Stimulated activated CD8-positive, alpha-beta memory T cell treated with anti-CD3 and anti-CD28 coated beads, Interleukin-7, amount 100 ng/mL, for 4 hours (primary cell): ENCODE measurements around the gene HYAL3.
"Not testable (repeated sequence)": the region's sequence is repeated elsewhere in the genome, so short reads cannot be mapped to it uniquely, and the experiment has no call there.

Experiments
- DNase-seq, 2 donors: peaks; one replicate each; pipeline ENCODE4 v3.0.0-alpha.2; 2020; ENCODE audit warnings: low read depth in 2 of 2

HYAL3 gene

DNA sequence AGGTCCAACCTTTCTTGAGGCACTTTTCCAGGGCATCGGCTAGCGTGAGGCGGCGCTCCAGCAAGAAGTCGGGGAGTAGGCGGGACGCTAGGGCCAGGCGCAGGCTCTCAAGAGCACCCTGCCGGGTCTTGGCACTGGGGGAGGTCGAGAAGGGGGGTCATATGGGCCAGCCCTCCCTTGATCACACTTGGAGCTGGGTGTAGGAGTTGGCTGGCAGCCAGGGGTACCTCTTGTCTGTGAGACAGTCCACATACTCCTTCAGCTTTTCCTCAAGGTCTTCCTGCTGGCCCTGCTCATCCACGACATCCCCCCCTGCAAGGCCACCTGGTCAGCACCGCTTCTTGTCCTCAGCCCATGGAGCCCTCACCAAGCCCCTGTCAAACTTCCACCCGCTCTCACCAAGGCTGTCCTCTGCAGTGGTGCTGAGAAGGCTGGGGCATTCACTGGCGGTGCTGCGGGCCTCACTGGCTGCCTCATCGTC, 9.0 kb downstream of the HYAL3 start:
- DNase-seq = no peak

GRCh38 chr3:50289130-50289529, 10.1 kb downstream of the HYAL3 start:
- DNase-seq = no peak

DNA sequence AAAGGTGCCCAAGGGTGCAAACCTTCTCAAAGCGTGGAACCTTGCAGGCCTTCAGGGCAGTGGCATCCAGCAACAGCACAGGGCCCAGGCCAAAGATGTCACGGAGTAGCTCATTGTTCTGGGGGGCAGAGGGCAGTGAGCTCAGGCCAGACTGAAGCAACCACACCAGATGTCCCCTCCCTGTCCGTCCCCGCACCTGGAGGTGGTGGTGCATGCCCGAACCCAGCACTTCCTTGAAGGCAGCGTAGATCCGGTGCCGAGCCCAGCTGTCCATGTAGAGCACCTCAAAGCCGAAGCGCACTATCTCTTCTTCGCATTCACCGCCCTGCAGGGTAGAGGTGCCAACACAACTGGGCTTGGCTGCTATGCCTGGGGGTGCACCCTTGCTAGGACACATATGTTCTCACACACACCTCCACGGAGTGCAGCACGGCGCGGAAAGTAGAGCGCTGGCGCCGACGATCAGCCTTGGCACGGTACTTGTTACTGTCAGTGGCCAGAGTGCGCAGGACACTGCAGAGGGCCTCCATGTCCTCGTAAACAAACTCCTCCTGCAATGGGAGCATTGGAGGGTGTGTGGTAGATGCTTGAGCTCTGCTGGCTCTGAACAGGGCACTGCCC, 10.7 kb downstream of the HYAL3 start:
- no peak for DNase-seq

GRCh38 chr3:50287262-50287661, 11.9 kb downstream of the HYAL3 start:
- DNase-seq = no peak

DNA sequence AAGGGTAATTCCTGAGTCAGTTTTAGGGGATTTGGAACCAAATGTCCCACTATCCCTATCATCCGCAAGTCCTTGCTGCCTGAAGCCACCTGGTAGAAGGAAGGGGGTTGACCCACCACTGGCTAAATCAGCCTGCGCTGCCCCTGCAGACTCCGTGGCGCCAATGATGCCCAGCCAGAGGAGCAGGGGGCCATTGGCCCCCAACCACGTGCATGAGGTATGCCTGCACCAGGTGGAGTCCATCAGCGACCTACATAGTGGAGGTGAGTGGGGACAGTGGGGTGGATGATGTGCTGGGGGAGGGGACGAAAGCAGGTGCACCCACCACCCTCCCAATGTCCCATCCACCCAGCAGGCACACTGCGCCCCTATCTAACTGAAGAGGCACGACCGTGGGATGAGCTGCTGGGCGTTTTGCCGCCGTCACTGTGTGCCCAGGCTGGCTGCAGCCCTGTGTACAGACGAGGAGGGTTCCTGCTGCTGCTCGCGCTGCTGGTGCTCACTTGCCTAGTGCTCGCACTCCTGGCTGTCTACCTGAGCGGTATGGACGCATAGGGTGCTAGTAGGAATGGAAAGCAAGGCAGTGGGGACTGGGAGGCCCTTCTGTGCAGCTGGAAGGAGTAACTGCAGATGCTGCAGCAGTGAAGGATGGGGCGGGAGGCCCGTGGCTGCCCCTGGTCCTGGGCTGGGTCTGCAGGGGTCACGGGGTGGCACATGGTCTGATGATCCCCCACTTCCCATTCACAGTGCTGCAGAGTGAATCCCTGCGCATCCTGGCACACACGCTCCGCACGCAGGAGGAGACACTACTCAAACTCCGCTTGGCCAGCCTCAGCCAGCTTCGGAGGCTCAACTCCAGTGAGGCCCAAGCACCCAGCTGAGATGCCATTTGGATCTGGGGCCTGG, 12.6 kb downstream of the HYAL3 start:
- no peak for DNase-seq

DNA sequence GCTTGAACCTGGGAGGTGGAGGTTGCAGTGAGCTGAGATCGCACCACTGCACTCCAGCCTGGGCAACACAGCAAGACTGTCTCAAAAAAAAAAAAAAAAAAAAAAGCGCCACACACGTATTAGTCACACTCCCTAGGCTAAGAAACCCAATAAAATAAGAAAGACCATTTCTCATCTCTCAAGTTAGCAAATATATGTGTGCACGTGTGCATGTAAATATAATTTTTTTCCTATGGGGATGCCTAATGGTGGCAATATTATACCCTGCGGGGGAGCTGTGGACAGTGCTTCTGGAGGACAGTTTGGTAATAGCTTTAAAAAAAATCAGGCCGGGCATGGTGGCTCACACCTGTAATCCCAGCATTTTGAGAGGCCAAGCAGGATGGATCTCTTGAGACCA, 15.1 kb downstream of the HYAL3 start:
- not testable (repeated sequence) for DNase-seq

GRCh38 chr3:50279255-50280016, 19.8 kb downstream of the HYAL3 start:
- no peak for DNase-seq

GRCh38 chr3:50278880-50279224, 20.4 kb downstream of the HYAL3 start, which contains the start of gene LSMEM2:
Gene LSMEM2, plus strand, starts transcription at chr3:50279087. Its CDS starts 27 bp downstream, at chr3:50279114.
- DNase-seq = no peak

DNA sequence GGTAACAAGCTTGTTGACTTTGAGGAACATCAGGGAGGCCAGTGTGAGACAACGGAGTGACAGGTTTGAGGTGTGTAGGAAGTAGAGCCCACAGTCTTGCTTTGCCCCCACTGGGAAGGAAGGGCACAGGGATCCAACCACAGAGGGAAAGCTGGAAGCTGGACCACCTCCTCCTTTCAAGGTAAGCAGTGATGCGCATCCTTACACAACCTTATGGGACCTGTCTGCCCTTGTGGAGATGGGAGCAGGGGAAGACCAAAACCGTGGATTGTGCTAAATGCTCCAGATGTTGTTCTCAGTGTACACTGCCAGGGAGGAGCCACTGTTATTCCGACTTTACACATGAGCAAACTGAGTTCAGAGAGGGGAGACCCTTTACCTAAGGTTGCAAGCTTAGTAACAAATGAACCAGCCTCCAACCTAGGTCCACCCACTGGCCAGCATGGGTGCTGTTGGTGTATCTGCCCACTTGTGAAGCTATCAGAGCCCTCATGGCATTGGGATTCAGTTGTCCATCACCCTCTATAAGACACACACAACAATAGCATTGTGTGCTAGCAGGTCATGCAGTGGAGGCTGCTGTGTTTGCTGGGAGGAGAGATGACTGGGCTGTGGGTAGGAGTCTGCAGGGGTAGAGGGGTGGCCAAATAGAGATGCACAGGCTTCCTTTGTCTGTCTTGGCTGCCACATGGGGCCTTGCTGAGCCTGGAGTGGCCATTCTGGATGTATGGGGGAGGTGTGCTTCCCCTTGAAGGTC, 20.9 kb downstream of the HYAL3 start:
- DNase-seq = no peak

GRCh38 chr3:50276762-50277101, 22.5 kb downstream of the HYAL3 start:
- no peak for DNase-seq

DNA sequence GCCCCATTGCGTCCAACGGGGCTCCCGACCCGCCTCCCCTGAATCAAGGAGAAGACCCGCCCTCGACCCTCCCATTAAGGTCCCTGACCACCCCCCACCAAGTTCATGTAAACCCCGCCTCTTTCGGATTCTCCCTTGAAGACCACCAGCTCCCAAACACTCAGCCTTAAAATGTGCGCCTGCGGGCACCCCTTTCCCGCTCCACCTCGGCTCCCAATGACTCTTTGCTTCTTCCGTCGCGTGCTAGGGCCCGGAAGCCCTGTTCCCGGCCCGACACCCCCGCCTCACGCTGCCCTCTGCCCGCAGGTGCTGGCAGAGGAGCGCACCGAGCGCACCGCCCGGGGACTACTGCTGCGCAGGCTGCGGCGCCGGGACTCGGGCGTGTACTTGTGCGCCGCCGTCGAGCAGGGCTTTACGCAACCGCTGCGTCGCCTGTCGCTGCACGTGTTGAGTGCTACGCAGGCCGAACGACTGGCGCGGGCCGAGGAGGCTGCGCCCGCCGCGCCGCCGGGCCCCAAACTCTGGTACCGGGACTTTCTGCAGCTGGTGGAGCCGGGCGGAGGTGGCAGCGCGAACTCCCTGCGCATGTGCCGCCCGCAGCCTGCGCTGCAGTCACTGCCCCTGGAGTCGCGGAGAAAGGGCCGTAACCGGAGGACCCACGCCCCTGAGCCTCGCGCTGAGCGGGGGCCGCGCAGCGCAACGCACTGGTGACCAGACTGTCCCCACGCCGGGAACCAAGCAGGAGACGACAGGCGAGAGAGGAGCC, 23.0 kb downstream of the HYAL3 start:
- no peak for DNase-seq

GRCh38 chr3:50275141-50275995, 23.8 kb downstream of the HYAL3 start:
- no peak for DNase-seq

- DNase-seq = peak; percentile 39 to 54
Measured at GRCh38 chr3:50274371-50275104, 24.7 kb downstream of the HYAL3 start.

GRCh38 chr3:50273689-50274065, 25.5 kb downstream of the HYAL3 start:
- no peak for DNase-seq

GRCh38 chr3:50272911-50273688, 26.1 kb downstream of the HYAL3 start:
- DNase-seq = peak; percentile 69 to 75

DNA sequence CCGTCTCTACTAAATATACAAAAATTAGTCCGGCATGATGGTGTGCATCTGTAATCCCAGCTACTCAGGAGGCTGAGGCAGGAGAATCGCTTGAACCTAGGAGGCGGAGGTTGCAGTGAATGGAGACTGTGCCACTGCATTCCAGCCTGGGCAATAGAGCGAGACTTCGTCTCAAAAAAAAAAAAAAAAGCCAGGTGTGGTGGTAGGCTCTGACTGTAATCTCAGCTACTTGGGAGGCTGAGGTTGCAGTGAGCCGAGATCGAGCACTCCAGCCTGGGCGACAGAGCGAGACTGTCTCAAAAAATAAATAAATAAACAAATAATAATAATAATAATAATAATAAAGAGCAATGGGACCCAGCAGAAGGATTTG, 26.7 kb downstream of the HYAL3 start:
- DNase-seq = not testable (repeated sequence)

DNA sequence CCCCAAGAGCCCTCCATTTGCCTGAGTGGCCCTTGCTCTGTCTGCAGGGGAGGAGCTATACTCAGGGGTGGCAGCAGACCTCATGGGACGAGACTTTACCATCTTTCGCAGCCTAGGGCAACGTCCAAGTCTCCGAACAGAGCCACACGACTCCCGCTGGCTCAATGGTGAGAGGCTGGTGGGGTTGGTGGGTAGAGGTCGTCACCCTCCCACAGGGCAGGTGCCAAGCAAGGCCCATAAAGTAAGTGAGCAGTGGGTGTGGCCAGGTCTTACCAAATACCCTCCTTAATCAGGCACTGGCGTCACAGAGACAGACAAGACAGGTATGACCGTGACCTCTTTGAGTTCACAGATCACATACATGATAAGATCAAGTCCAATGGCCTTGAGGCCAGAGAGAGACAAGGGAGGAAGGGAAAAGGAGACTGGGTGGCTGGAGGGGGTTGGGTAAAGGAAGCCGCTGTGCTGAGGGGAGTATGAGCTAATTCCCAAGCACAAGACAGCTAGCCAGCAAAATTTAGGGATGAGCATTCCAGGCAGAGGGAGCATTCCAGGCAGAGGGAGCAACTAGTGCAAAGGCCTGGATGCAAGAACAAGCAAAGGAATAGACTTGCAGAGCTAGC, 27.8 kb downstream of the HYAL3 start:
- no peak for DNase-seq
